HG02642 (cell line): ENCODE measurements around the gene SYT6.

Experiments
- ATAC-seq: cut with Tn5 transposase; IDR thresholded peaks from one replicate; pipeline ENCODE4 v1.9.1; 2021; ENCODE audit warnings: mild to moderate bottlenecking; ENCODE audit not compliant: unreplicated experiment, poor library complexity

Gene SYT6

GRCh38 chr1:114094675-114095074 is 59.0 kb downstream of the SYT6 start:
- ATAC-seq, result no peak

- no peak for ATAC-seq
These were observed 59.4 kb downstream of the SYT6 start for GRCh38 chr1:114094363-114094634.

DNA sequence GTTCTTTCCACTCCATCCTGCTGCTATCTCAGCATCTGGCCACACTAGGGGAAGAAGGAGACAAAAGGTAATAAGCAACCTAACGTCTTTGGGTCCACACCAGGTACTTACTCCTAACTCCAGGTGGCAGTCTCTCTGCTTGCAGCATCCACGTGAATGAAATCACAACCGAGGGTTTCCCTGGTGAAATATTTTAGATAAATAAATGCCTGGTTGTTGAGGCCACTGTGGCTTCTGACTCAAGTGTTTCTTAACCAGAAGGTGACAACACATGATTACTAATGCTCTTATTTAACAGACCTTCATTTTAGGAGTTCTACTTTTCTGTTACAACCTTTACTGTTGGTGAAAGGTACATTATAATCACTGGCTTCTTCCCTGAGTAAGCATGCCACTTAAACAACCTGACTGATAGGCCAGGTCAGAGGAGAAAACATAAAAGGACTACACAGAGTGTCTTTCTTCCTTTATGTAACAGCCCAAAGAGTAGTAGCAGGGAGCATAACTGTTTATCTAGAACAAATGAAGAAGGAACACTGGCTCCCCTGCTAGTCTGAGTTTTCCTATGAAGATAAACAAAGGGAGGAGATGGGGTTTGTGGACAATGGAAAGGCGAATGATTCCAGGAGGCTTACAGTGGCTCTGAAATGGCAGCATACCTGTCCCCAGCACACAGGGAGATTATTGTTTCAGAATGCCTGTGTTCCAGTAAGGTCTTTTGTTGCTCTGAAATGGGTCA is 59.9 kb downstream of the SYT6 start:
- no peak for ATAC-seq

GRCh38 chr1:114092186-114093062 is 61.2 kb downstream of the SYT6 start:
- no peak for ATAC-seq

- ATAC-seq, result no peak
These were observed 62.0 kb downstream of the SYT6 start for GRCh38 chr1:114091711-114092110.

GRCh38 chr1:114090738-114091505 is 62.7 kb downstream of the SYT6 start:
- no peak for ATAC-seq

GRCh38 chr1:114089502-114090138 is 64.0 kb downstream of the SYT6 start:
- ATAC-seq, result no peak

DNA sequence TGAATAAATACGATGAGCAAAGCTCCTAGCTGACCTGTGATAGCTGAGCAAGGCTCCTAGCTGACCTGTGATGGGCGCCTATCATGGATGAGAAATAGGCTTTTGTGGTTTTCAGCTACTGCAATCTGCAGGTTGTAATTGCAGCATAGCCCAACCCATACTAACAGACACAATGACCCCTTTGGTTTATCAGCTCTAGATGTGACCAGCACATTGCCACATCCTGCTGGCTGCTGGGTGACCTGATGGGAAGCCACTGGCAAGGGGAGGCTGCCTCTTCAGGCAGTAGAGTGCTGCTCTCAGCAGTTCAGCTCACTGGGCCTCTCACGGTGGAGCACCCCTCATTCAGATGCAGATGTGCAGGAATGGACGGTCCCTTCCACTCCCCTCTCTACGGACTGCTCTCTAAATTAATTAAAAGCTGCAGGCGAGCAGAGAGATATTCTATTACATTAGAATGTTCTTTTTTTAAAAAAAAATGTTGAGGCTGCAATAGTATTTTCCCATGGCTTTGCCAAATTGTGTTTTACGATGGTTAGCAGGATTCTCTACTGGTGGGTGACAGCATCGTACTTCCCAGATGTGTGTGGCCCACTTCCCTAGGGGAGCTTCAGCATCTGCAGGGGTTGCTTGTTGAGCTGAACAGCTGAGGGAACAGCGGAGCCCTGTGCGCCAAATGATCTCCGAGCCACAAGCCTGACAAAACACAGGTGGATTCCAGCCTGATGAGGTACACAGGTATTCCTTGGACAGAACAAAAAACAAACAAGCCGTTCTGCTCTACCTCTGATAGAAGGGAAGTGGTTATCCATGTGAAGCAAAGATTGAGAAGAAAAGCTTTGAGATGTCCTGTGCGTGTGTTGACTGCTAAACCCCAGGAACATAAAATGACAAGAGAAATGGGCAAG is 65.0 kb downstream of the SYT6 start:
- ATAC-seq, result no peak

GRCh38 chr1:114087495-114087894 is 66.2 kb downstream of the SYT6 start:
- no peak for ATAC-seq

GRCh38 chr1:114086601-114087368 is 66.9 kb downstream of the SYT6 start:
- no peak for ATAC-seq

- ATAC-seq, result no peak
These were observed 70.6 kb downstream of the SYT6 start for GRCh38 chr1:114082867-114083585.

DNA sequence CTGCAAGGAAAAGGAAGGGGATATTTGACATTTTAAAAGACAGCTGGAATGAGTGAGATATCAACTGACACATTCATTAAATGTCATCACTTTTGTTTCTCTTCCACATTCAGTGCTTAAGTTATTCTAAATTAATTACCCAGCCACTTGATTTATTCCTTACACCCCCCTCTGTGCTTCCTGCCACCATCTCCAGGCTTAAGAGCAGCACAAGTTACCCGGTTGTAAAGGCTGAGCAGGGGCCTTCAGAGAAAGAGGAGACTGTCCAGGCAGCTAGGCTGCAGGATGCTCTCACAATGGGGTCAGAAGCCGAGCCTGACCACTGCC is 71.4 kb downstream of the SYT6 start:
- no peak for ATAC-seq

DNA sequence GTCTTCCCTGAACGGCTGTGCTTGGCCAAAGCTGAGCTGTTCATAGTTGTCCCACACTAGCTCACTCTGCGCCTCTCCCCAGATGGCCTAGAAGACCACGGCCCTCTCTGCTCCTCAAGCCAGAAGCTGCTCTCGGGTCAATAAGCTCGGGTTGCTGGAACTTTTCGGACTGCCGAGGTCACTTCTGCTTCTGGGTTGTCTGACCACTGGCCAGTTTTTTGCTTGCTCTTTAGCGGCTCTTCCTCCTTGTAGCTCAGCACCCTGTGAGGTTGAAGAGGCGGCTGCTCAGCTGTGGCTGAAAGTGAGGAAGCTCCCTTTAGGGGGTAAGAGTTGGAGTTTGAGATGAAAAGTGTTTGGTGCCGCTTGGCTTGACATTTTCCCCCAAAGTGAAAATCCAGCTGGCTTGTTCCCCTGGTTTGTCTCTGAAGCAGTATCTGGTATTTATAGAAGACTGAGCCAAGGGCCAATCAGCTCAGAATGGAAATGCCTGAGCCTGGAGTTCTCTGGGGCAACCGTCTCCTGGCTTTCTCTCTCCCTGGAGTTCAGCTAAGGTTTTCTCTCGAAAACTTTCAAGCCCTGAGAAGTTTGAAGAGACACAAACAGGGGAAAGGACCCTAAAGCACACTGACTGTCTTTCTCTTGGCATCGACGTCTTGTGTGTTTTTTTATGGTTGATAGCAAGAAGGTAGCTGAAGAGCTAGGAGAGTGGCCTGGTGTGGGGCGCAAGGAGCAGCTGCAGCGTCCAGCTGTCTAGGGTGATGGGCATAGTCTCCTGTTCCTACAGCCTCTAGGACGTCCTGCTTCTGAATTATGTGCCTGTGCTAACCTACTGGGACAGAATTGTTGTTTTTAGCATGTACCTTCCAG is 72.0 kb downstream of the SYT6 start:
- no peak for ATAC-seq

DNA sequence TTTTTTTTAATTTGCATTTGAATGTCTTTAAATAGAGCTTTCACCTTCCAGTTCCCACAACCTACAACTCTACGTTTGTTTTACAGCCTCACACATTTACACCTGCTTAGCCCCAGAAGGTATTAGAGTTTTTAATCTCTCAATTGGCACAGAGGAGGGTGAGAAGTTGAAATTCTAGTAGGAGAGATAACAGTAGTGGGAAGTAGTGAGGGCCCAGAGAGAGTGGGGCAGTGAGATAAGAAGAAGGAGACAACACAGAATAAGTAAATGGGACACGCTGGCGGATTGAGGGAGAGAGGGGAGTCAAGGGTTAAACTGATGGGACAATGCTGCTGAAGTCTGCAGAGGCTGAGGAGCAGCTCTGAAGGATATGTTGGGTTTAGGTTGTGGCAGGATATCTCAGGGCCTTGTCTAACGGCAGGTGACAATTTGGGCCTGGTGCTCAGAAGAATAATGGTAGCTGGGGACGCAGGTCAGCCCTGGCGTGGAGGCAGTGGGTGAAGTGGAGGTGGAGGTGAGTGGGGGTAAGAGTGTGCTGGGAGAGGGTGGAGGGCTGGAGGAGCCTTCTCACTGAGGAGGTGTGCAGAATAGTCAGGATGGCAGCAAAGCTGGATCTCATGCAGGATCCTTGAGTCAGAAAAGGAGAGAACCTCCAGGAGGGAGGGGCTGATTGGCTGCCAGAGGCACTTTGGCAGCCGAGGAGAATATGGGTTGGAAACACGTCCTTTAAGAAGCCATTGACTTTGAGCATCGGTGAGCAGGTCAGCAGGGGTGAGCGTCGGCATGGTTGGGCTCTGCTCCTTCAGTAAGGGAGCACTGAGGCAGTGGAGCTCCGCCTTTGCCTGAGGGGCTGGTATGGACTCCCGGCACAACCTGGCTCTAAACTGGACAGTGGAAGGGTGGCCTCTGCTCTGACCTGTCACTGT is 72.9 kb downstream of the SYT6 start:
- no peak for ATAC-seq

DNA sequence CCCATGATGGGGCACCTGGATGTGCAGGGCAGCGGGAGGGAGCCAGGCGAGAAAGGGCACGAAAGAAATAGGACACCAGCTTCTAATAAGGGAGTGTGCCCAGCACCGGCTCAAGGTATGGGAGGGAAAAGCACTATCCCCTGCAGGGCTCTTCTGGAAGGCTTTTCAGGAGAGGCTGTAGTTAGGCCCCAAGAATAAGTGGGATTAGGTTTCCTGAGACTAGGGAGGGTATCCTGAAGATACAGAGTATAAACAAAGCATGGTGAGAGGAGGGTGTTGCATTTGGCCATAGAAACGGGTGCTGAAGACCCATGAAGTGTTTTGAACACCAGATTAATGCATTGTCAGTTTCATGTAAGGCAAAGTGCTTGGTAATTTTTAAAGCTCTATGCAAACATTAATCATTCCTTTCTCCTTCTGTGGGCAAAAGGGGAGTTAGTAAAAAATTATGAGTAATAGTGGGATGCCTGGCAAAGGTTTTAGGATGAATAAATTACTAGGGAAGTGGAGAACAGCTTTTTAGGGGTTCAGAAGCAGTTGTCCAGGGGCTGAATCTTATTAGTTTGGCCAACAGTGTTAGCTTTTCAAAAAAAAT is 74.0 kb downstream of the SYT6 start:
- ATAC-seq, result no peak

GRCh38 chr1:114078116-114078515 is 75.6 kb downstream of the SYT6 start:
- no peak for ATAC-seq
